ENCODE results near the gene ZMYND8.
A peak's percentile ranks its signal among the peaks of the same experiment; 100 is the strongest.

The ZMYND8 gene

GRCh38 chr20:47257771-47258170 lies 98.7 kb downstream of the ZMYND8 start:
- CTCF ChIA-PET: no interaction called here
- no peak for DNase-seq (ENCODE audit: extremely low spot score)
- TF ChIP-seq ZNF384 (IDR thresholded peaks at IDR 0.05) (no peak), NFRKB (IDR thresholded peaks at IDR 0.05) (no peak), ARNT (IDR thresholded peaks at IDR 0.05) (no peak), FOXK2 (IDR thresholded peaks at IDR 0.05) (no peak), PKNOX1 (IDR thresholded peaks at IDR 0.05) (no peak), BHLHE40 (IDR thresholded peaks at IDR 0.05; ENCODE audit: borderline replicate concordance) (no peak), FOXM1 (IDR thresholded peaks at IDR 0.05; ENCODE audit: borderline replicate concordance) (no peak), TARDBP (IDR thresholded peaks at IDR 0.05) (no peak), L3MBTL2 (conservative IDR thresholded peaks at IDR 0.05) (no peak), HDGF (IDR thresholded peaks at IDR 0.05; ENCODE audit: borderline replicate concordance) (no peak), LEF1 (IDR thresholded peaks at IDR 0.05; ENCODE audit: borderline replicate concordance) (no peak)
- POLR2A ChIA-PET: no interaction called here

- no peak for DNase-seq (ENCODE audit: extremely low spot score)
- POLR2A ChIA-PET: no interaction called here
- TF ChIP-seq ZNF384 (IDR thresholded peaks at IDR 0.05): 0 out of 2 replicates have a peak, but pooled peaks have one; percentile 17
- TF ChIP-seq LEF1 (IDR thresholded peaks at IDR 0.05; ENCODE audit: borderline replicate concordance): no peak
- TF ChIP-seq L3MBTL2 (conservative IDR thresholded peaks at IDR 0.05): no peak
- CTCF ChIA-PET: no interaction called here
Measured at GRCh38 chr20:47257256-47257655, 99.2 kb downstream of the ZMYND8 start.

GRCh38 chr20:47256668-47257236 lies 99.7 kb downstream of the ZMYND8 start:
- ChIA-PET POLR2A (no interaction called here), CTCF (no interaction called here)
- TF ChIP-seq ZNF384 (IDR thresholded peaks at IDR 0.05) (no peak), FOXM1 (IDR thresholded peaks at IDR 0.05; ENCODE audit: borderline replicate concordance) (no peak), ELF4 (IDR thresholded peaks at IDR 0.05) (no peak), NFRKB (IDR thresholded peaks at IDR 0.05) (no peak), SUZ12 (IDR thresholded peaks at IDR 0.05) (no peak), FOXK2 (IDR thresholded peaks at IDR 0.05) (no peak), FOXA1 (IDR thresholded peaks at IDR 0.05) (no peak), PKNOX1 (IDR thresholded peaks at IDR 0.05) (no peak), CTBP1 (IDR thresholded peaks at IDR 0.05; ENCODE audit: borderline replicate concordance) (no peak), ARNT (IDR thresholded peaks at IDR 0.05) (no peak)
- no peak for DNase-seq (ENCODE audit: extremely low spot score)

GRCh38 chr20:47253872-47254271 lies 102.6 kb downstream of the ZMYND8 start:
- CTCF ChIA-PET: no interaction called here
- POLR2A ChIA-PET: no interaction called here
- TF ChIP-seq PKNOX1 (IDR thresholded peaks at IDR 0.05) (no peak), SP1 (IDR thresholded peaks at IDR 0.05) (no peak)
- DNase-seq (ENCODE audit: extremely low spot score): no peak

GRCh38 chr20:47252879-47253307 lies 103.6 kb downstream of the ZMYND8 start:
- CTCF ChIA-PET: no interaction called here
- no peak for DNase-seq (ENCODE audit: extremely low spot score)
- TF ChIP-seq FOXM1 (IDR thresholded peaks at IDR 0.05; ENCODE audit: borderline replicate concordance) (no peak), FOXA1 (IDR thresholded peaks at IDR 0.05) (no peak), BHLHE40 (IDR thresholded peaks at IDR 0.05; ENCODE audit: borderline replicate concordance) (no peak), ARNT (IDR thresholded peaks at IDR 0.05) (no peak), TARDBP (IDR thresholded peaks at IDR 0.05) (no peak), NFRKB (IDR thresholded peaks at IDR 0.05) (no peak), HDGF (IDR thresholded peaks at IDR 0.05; ENCODE audit: borderline replicate concordance) (no peak), LEF1 (IDR thresholded peaks at IDR 0.05; ENCODE audit: borderline replicate concordance) (no peak), ELF4 (IDR thresholded peaks at IDR 0.05) (no peak), SP1 (IDR thresholded peaks at IDR 0.05) (no peak), L3MBTL2 (conservative IDR thresholded peaks at IDR 0.05) (no peak), SUZ12 (IDR thresholded peaks at IDR 0.05) (no peak), FOXK2 (IDR thresholded peaks at IDR 0.05) (no peak), CTBP1 (IDR thresholded peaks at IDR 0.05; ENCODE audit: borderline replicate concordance) (no peak), ZNF384 (IDR thresholded peaks at IDR 0.05) (no peak), PKNOX1 (IDR thresholded peaks at IDR 0.05) (no peak)
- POLR2A ChIA-PET: no interaction called here

GRCh38 chr20:47251154-47252020 lies 105.1 kb downstream of the ZMYND8 start:
- no peak for DNase-seq (ENCODE audit: extremely low spot score)
- TF ChIP-seq TARDBP (IDR thresholded peaks at IDR 0.05) (no peak), BHLHE40 (IDR thresholded peaks at IDR 0.05; ENCODE audit: borderline replicate concordance) (no peak), FOXA1 (IDR thresholded peaks at IDR 0.05) (no peak), ELF4 (IDR thresholded peaks at IDR 0.05) (no peak), FOXM1 (IDR thresholded peaks at IDR 0.05; ENCODE audit: borderline replicate concordance) (no peak), ZNF384 (IDR thresholded peaks at IDR 0.05) (no peak), ARNT (IDR thresholded peaks at IDR 0.05) (no peak), FOXK2 (IDR thresholded peaks at IDR 0.05) (no peak), SUZ12 (IDR thresholded peaks at IDR 0.05) (no peak), HDGF (IDR thresholded peaks at IDR 0.05; ENCODE audit: borderline replicate concordance) (no peak), PKNOX1 (IDR thresholded peaks at IDR 0.05) (no peak), CTBP1 (IDR thresholded peaks at IDR 0.05; ENCODE audit: borderline replicate concordance) (no peak), LEF1 (IDR thresholded peaks at IDR 0.05; ENCODE audit: borderline replicate concordance) (no peak), NFRKB (IDR thresholded peaks at IDR 0.05) (no peak), L3MBTL2 (conservative IDR thresholded peaks at IDR 0.05) (no peak), SP1 (IDR thresholded peaks at IDR 0.05) (no peak)
- ChIA-PET CTCF (interaction anchor here (0.7 to 1.1 kb wide), 2 partner anchors 132 to 327 kb away, joined by 3 to 5 read pairs; no protein-coding TSS in a partner anchor), POLR2A (no interaction called here)
